Stimulated activated CD4-positive, alpha-beta T cell treated with anti-CD3 and anti-CD28 coated beads, Interleukin-12 subunit alpha, Interleukin-12 subunit beta, amount 100 ng/mL, for 4 hours (primary cell): ENCODE results near the gene PLAAT3.
A peak's percentile ranks its signal among the peaks of the same experiment; 100 is the strongest.
"Not testable (repeated sequence)": the region's sequence is repeated elsewhere in the genome, so short reads cannot be mapped to it uniquely, and the experiment has no call there.

Experiments used
- DNase-seq: peaks from one replicate; pipeline ENCODE4 v3.0.0-alpha.2; 2020

PLAAT3 gene

DNA sequence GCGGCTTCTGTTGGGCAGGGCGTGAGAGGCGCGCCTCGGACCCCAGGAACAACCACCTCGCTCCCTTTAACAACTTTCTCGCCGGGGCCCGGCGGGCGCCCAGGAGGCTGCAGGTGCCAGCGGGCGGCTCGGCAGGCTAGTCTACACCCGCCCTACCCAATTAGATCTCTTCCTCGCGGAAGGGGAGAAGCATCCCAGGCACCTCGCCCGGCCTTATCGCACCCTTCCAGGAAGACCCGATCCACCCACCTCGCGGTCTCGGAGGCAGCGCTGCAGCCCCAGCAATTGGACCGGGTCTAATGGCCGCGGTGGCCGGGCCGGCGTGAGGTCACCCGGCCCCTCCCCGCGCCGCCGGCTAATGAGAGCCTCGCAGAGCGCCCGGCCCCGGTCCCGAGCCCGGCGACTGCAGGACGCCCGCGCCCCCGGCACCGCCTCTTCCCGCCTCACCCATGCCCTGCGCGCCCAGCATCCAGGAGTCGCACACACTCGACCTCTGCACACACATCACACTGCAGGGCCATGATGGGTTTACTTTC lies at the start of gene PLAAT3:
Gene PLAAT3, minus strand, starts transcription at position 298 of the 536 bp plus-strand sequence. CDS start 419 bp downstream, outside the sequence.
- DNase-seq, result peak; percentile 19

- DNase-seq, result no peak
Observed at GRCh38 chr11:63663809-63664208, 49.6 kb upstream of the PLAAT3 start.

DNA sequence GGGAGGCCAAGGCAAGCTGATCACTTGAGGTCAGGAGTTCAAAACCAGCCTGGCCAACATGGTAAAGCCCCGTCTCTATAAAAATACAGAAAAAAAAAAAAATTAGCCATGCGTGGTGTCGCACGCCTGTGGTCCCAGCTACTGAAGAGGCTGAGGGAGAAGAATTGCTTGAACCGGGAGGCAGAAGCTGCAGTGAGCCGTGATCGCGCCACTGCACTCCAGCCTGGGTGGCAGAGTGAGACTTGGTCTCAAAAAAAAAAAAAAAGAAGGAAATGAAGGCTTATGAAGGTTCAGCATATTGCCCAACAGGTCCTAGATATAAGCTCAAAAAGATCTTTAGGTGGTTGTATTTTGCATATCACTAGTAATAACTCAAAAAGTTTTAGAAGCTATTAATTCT lies 46.7 kb upstream of the PLAAT3 start:
- DNase-seq, result no peak

- no peak for DNase-seq
Observed at GRCh38 chr11:63652671-63653070, 38.4 kb upstream of the PLAAT3 start.

DNA sequence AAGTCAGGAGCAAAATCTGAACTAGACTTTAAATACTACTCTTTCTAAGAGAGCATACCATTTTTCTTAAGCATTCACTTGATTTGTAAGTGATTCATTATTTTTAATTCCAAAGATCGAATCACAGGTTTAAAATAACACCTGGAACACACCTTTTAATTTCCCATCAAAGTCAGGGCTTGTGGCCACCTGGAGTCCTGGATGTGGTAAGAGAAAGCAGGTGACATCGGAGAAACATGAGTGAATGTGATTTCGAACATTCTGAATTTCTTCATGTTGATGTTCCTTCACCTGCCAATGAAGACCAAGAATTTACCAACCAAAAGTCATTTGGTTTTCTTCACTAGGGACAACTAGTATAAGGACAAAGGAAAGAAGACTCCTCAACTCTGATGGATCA lies 29.0 kb upstream of the PLAAT3 start:
- DNase-seq, result no peak

GRCh38 chr11:63641727-63642126 lies 27.5 kb upstream of the PLAAT3 start:
- DNase-seq, result no peak

GRCh38 chr11:63639199-63639832 lies 25.1 kb upstream of the PLAAT3 start:
- no peak for DNase-seq

GRCh38 chr11:63638436-63638835 lies 24.2 kb upstream of the PLAAT3 start:
- DNase-seq, result not testable (repeated sequence)

DNA sequence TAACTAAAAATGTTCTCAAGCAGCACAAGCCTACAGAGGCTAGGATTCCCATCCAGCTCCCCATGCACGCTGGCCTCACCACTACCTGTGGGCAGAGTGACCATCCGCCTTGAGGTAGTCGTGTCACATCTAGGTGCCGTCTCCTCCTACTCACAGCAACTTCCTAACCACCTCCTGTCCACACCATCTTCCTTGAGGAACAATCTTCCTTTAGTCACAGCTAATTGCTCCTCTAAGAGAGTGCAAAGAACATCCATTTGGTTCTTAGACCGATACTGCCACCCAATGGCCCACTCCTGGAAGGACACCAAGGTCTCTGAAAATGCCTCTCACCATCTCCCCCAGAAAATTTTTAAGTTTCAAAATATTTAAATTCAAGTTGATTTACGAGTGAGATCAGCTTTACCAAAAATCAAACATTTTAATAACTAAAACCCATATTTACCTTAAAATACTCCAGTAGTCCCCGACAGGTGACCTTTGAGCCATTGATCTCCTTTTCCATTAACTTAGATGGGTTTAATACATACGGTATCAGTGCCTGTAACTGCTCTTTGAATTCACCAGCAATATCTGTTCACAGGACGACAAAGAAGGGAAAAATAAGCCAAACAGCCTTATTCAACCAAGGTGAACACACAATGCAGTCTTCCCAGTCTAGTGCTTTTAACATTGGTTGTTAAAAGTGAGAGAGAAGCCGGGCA lies 21.7 kb upstream of the PLAAT3 start:
- DNase-seq, result peak; percentile 53

DNA sequence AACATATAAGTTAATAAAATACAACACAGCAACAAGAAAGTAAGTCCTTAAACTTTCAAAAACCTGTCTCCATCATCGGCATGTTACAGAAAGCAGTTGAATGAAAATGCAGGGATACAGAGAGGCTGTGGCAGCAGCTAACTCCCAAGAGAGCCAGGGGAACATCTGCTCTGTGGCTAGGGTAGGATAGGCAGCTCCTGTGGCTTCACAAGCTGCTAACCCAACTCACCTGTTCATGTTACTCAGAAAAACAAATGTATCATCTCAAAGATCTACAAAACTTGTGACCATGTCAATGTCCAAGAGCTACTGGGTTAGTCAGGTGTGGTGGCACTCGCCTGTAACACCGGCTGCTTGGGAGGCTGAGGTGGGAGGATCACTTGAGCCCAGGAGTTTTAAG lies 15.2 kb upstream of the PLAAT3 start:
- no peak for DNase-seq

DNA sequence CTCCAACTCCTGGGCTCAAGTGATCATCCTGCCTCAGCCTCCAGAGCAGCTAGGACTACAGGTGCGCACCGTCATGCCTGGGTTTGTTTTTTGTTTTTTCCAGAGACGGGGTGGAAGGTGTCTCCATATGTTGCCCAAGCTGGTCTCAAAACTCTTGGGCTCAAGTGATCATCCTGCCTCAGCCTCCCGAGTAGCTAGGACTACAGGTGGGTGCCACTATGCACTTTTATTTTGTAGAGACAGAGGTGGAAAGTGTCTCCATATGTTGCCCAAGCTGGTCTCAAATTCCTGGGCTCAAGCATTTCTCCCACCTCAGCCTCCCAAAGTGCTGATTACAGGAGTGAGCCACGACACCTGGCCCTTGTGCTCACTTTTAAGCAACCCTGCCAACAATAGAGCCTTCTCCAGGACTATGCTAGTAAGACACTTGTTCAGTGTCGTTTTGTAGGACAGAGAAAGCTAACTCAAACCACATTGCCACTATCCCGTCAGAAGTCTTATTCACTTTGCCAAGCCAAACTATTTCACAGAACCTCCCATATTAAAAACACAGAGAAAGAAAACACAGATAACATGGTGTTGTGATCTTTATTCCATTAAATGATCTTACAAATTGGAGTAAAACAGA lies 9.4 kb upstream of the PLAAT3 start:
- DNase-seq, result no peak

GRCh38 chr11:63622323-63622722 lies 8.1 kb upstream of the PLAAT3 start:
- DNase-seq, result no peak

DNA sequence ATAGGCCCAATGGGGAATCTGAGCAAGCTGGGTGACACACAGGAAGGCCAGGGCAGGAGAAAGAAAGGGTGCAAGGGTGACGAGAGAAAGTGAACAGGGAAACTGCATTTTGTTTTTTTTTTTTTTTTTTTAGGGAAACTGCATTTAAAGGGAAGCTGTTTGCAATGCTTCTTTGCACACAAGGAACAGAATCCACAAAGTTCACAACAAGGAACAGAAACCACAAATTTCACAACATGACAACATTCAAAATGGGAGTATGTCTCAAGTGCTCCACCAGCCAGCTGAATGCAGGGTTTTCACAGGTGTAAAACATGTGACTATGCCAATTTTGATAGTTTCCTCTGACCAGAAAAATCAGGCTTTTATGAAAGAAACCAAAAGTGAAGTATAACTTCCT lies 6.8 kb upstream of the PLAAT3 start:
- DNase-seq, result no peak

DNA sequence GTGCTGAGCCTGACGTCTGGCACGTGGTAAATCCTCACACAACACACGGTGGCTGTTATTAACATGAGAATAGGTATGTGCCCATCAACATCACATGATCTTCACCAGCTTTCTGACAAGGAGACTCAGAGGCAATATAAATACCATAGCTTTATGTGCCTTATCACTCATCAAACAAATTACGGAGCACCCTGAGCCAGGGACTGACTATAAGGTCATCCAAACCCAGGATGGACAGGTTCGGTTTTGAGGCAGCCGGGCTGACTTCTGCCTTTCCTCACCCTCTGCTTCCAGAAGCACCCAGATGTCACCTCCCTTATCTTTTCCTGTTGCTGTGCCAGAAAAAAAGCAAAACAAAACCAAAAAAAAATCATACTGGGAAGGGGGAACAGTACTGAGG lies 5.7 kb upstream of the PLAAT3 start:
- DNase-seq, result no peak

GRCh38 chr11:63617686-63618085 lies 3.5 kb upstream of the PLAAT3 start:
- DNase-seq, result not testable (repeated sequence)

DNA sequence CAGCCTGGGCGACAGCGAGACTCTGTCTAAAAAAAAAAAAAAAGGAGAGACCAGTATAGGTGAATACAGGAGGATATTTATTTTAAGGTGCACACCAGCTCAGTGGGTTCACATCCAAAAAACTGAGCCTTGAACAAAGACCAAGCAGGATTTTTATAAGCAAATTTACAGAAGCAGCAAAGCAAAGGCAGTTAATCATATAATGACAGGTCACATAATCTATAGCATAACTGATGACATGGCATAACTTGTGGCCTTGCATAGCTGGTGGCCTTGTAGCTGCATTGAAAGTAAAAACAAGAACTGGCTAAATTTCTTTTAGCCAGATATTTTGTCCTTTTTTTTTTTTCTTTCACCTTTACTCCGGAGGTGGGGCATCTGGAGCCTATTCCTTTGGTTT lies 2.7 kb upstream of the PLAAT3 start:
- DNase-seq, result no peak

DNA sequence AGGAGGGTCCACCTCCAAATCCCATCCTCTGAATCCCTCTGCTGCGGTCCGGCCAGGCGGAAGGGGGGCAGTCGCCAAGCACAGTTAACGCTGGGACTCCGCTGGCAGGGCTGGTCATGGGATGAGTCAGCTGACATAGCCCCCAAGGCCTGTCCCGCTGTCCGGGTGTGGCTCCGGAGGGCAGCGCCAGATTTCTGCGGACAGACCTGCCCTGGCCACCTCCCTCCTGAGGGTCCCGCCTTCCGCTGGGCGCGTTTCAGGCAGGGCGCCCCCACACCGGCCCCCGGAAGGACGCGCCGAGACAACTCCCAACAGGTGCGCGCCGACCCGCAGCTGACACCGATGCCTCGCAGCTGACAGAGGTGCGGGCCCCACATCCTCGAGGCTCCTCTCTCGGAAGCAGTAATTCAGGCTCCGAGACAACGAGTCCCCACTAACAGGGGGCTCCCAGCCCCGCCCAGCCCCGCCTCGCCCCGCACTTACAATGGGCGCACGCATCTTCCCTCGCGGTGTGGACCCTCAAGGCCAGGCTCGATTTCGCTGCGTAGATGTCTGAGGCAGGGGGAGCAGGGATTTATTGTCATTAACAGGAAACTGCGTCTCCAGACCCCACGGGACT lies 607 bp downstream of the PLAAT3 start:
- peak; percentile 19 for DNase-seq

DNA sequence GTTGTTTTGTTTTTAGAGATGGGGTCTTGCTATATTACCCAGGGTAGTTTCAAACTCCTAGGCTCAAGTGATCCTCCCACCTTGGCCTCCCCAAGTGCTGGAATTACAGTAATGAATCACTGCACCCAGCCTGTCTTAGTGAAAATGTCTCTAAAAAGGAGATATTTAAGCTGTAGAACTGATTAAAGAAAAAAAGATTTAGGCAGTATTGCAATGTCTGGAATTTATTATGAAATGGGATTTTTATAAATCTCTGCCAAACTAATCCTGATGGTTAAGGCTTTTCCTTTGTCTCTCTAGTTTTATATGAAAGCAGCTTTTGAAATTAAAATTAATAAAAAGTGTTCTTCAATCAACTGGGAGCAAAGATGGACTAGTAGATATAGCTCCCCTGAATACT lies 2.1 kb downstream of the PLAAT3 start:
- DNase-seq, result no peak

- DNase-seq, result no peak
Observed at GRCh38 chr11:63611395-63611747, 2.9 kb downstream of the PLAAT3 start.

DNA sequence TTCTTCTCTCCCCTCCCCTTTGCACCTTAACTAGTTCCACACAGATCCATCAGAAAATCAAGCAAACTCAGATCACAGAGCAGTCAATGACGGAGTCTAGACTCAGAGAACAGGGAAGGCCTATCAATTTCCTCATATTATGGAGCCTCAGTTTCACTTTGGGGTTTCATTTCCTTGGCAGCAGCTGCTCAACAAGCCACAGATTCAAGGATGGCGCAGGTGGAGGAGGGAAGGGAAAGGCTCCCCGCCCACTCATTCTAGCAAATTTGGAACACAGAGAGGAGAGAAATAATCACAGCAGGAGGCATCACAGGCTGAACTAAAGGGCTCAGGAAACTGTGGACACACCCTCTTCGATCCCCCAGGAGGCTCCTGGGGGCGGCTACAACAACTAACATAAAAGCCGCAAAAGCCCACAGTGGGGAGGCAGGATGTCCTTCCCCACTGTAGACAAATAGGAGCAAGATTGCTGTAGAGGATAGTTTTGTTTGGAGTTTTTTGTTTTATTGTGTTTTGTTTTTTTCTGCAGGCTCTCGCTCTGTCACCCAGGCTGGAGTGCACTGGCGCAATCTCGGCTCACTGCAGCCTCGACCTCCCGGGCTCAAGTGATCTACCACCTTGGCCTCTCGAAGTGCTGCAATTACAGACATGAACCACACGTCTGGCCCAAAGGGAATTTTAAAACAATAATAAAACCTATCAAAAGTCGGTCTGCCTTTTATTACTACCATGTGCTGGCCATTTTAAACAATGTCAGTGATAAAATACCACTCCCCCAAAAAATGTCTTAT lies 3.4 kb downstream of the PLAAT3 start:
- no peak for DNase-seq

- DNase-seq, result no peak
Observed at GRCh38 chr11:63609971-63610580, 4.2 kb downstream of the PLAAT3 start.

GRCh38 chr11:63609536-63609935 lies 4.7 kb downstream of the PLAAT3 start:
- DNase-seq, result no peak
